ENCODE results near the gene SEL1L3.

GRCh38 chr4:25843340-25844097, 19.3 kb downstream of the SEL1L3 start:
- TF ChIP-seq CTCF (IDR thresholded peaks at IDR 0.05) (no peak), POLR2A (IDR thresholded peaks at IDR 0.05) (no peak), POLR2AphosphoS5 (IDR thresholded peaks at IDR 0.05) (no peak), EP300 (IDR thresholded peaks at IDR 0.05) (no peak)

All from gastroesophageal sphincter (tissue), 3 donors.